ENCODE measurements around the gene CST8.

DNA sequence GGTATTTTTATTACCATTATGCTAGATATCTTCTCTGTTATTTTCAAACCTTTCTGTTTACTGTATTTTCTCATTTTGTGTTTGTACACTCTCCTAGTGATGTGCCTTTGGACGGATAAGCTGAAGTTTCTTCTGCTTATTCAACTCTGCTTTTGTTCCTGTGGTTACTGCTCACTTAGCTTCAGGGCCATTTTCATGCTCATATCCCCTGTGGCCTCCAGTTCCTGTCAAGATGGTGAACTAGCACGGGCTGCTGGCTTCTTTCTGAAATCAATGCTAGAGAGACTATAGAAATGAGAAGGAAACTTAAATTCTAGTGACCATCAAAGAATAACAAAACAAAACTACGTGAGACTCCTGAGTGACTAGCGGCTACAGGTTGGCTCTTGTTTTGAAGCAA lies 6.8 kb upstream of the CST8 start:
- no peak for TF ChIP-seq RARB (CRISPR knock-in tag; IDR thresholded peaks at IDR 0.05)
- no peak for TF ChIP-seq GLIS3 (CRISPR knock-in tag; IDR thresholded peaks at IDR 0.05)
- no peak for TF ChIP-seq OSR1 (CRISPR knock-in tag; IDR thresholded peaks at IDR 0.05)
- TF ChIP-seq ZFP3 (CRISPR knock-in tag; IDR thresholded peaks at IDR 0.05): no peak
- no peak for TF ChIP-seq ARNTL (CRISPR knock-in tag; IDR thresholded peaks at IDR 0.05; ENCODE audit: borderline replicate concordance, low read depth)
- TF ChIP-seq, protein P1, sequence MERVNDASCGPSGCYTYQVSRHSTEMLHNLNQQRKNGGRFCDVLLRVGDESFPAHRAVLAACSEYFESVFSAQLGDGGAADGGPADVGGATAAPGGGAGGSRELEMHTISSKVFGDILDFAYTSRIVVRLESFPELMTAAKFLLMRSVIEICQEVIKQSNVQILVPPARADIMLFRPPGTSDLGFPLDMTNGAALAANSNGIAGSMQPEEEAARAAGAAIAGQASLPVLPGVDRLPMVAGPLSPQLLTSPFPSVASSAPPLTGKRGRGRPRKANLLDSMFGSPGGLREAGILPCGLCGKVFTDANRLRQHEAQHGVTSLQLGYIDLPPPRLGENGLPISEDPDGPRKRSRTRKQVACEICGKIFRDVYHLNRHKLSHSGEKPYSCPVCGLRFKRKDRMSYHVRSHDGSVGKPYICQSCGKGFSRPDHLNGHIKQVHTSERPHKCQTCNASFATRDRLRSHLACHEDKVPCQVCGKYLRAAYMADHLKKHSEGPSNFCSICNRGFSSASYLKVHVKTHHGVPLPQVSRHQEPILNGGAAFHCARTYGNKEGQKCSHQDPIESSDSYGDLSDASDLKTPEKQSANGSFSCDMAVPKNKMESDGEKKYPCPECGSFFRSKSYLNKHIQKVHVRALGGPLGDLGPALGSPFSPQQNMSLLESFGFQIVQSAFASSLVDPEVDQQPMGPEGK (CRISPR knock-in tag; IDR thresholded peaks at IDR 0.05; ENCODE audit: borderline replicate concordance): no peak
- no peak for TF ChIP-seq SNAI2 (CRISPR knock-in tag; IDR thresholded peaks at IDR 0.05)
- no peak for TF ChIP-seq ESRRG (CRISPR knock-in tag; IDR thresholded peaks at IDR 0.05)

Measured in SK-N-SH treated with all-trans-retinoic acid at 6 μM for 48 hours (cell line).